Endothelial cell of umbilical vein (primary cell): Measurements from ENCODE around the gene STIM1. TPM values are rescaled to one million over a fixed set of nuclear protein-coding genes. Genes with fewer than 3 reads are reported as not detected.

Source experiments
- BruUV-seq: library from RNA; stranded (reverse); fragments of 400-500 nt; replicated peaks from 2 replicates; lab custom pipeline; 2021; lab: Mats Ljungman, UMichigan
- CTCF ChIA-PET: fragments of 300-600, 350-600 bp; sonication (Branson Sonifier 250); formaldehyde crosslinking; loops from one replicate; lab custom pipeline; 2021; ENCODE audit warnings: antibody characterized with exemption, inconsistent platforms; lab: Charles Lee
- POLR2A ChIA-PET: fragments of 300-600, 350-600 bp; sonication (Branson Sonifier 250); formaldehyde crosslinking; loops from one replicate; lab custom pipeline; 2021; ENCODE audit warnings: antibody characterized with exemption, inconsistent platforms; lab: Charles Lee
- DNase-seq: peaks from one replicate; pipeline ENCODE4 v3.0.0-alpha.2; 2011; ENCODE audit warnings: low read depth, low spot score
- FAIRE-seq: peaks from 2 replicates; lab custom pipeline; 2011; peaks lifted over from hg19 to GRCh38; lab: Jason Lieb, UNC
- H2AFZ ChIP-seq: 2 replicates; pipeline ENCODE4 v1.6.0; 2012; ENCODE audit warnings: low read depth, low read length, control low read depth, inconsistent platforms
- H3K27ac ChIP-seq: 2 replicates; pipeline ENCODE4 v1.5.1; 2011; ENCODE audit warnings: low read depth, mild to moderate bottlenecking, control low read depth, low read length, moderate library complexity; ENCODE audit not compliant: insufficient read depth
- H3K27me3 ChIP-seq, 2 experiments: 2 replicates each; pipeline versions ENCODE4 v1.6.0 to v1.6.1; 2011; ENCODE audit warnings: low read length in 2 of 2, mixed read lengths in 1 of 2; ENCODE audit not compliant: control insufficient read depth in 2 of 2, insufficient read depth in 2 of 2
- H3K36me3 ChIP-seq, 2 experiments: 2 replicates in 1 of 2; 3 replicates in 1 of 2; pipeline ENCODE4 v1.5.1; 2011; ENCODE audit warnings: low read length in 2 of 2, mild to moderate bottlenecking in 1 of 2, moderate library complexity in 1 of 2; ENCODE audit not compliant: control insufficient read depth in 2 of 2, insufficient read depth in 2 of 2; ENCODE audit errors: extremely low read depth in 1 of 2
- H3K4me1 ChIP-seq: 3 replicates; pipeline ENCODE4 v1.5.1; 2011; ENCODE audit warnings: mild to moderate bottlenecking, low read length; ENCODE audit not compliant: control insufficient read depth, insufficient read depth; ENCODE audit errors: extremely low read depth
- H3K4me2 ChIP-seq: 2 replicates; pipeline ENCODE4 v1.6.1; 2011; ENCODE audit warnings: low read length, control low read depth, mixed read lengths; ENCODE audit not compliant: insufficient read depth
- H3K4me3 ChIP-seq, 3 experiments: fragments of 200-600 bp in 1 of 3; sonication (generic), shearing (Covaris generic) in 1 of 3; replicated peaks in 1 of 3; 2 replicates each; pipeline ENCODE4 v1.5.1; 2011 to 2016; ENCODE audit warnings: control low read depth in 3 of 3, low read length in 3 of 3, mild to moderate bottlenecking in 2 of 3, inconsistent platforms in 1 of 3, low read depth in 1 of 3, moderate library complexity in 1 of 3; ENCODE audit not compliant: insufficient read depth in 1 of 3
- H3K79me2 ChIP-seq: 2 replicates; pipeline ENCODE4 v1.6.0; 2012; ENCODE audit warnings: low read length, inconsistent platforms; ENCODE audit not compliant: control insufficient read depth, insufficient read depth
- H3K9ac ChIP-seq: replicated peaks from 2 replicates; pipeline ENCODE3; 2011; ENCODE audit warnings: low read length, control low read depth; ENCODE audit not compliant: insufficient read depth; ENCODE audit errors: extremely low read depth
- H3K9me1 ChIP-seq: replicated peaks from 3 replicates; pipeline ENCODE4 v1.6.0; 2011; ENCODE audit warnings: mild to moderate bottlenecking, low read length; ENCODE audit not compliant: control insufficient read depth, insufficient read depth; ENCODE audit errors: extremely low read depth
- H3K9me3 ChIP-seq: replicated peaks from 2 replicates; pipeline ENCODE4 v1.5.1; 2012; ENCODE audit warnings: low read length, inconsistent platforms; ENCODE audit not compliant: control insufficient read depth, insufficient read depth
- H4K20me1 ChIP-seq: replicated peaks from 2 replicates; pipeline ENCODE3; 2011; ENCODE audit warnings: mild to moderate bottlenecking, low read length; ENCODE audit not compliant: control insufficient read depth, insufficient read depth; ENCODE audit errors: extremely low read depth
- EZH2 ChIP-seq: IDR thresholded peaks from 2 replicates; pipeline ENCODE4 v1.6.1; 2012; ENCODE audit warnings: borderline replicate concordance, low read depth, mild to moderate bottlenecking, moderate library complexity, low read length, inconsistent platforms; ENCODE audit not compliant: severe bottlenecking
- FOS ChIP-seq: IDR thresholded peaks from 2 replicates; pipeline ENCODE4 v1.6.1; 2011; ENCODE audit warnings: mild to moderate bottlenecking, low read length, moderate library complexity, borderline replicate concordance; ENCODE audit not compliant: insufficient read depth
- GATA2 ChIP-seq: IDR thresholded peaks from 2 replicates; pipeline ENCODE4 v1.7.0; 2011; ENCODE audit warnings: low read depth, mild to moderate bottlenecking, moderate library complexity, mixed read lengths, low read length; ENCODE audit not compliant: insufficient read length, insufficient read depth
- JUN ChIP-seq: IDR thresholded peaks from 2 replicates; pipeline ENCODE4 v1.6.1; 2011; ENCODE audit warnings: borderline replicate concordance, low read depth; ENCODE audit not compliant: insufficient read length, insufficient read depth
- MYC ChIP-seq: IDR thresholded peaks from one replicate; pipeline ENCODE4 v1.6.1; 2011; ENCODE audit warnings: mild to moderate bottlenecking, low read depth, low read length
- POLR2A ChIP-seq: IDR thresholded peaks from 2 replicates; pipeline ENCODE4 v1.6.1; 2012; ENCODE audit warnings: low read depth, mild to moderate bottlenecking, control low read depth, low read length
- POLR2AphosphoS5 ChIP-seq: IDR thresholded peaks from 2 replicates; pipeline ENCODE4 v1.6.1; 2012; ENCODE audit warnings: low read depth, mild to moderate bottlenecking, control low read depth, low read length, moderate library complexity; ENCODE audit not compliant: insufficient read depth
- dilution Hi-C: fragments of 300-500 bp; cut with MboI; formaldehyde crosslinking; loops from one replicate; pipeline ENCODE4 v1.15.0; 2019; ENCODE audit warnings: low sequenced_read_pairs; ENCODE audit not compliant: extremely low pct_ligation_motif_present
- intact Hi-C: fragments of 100-400 bp; cut with micrococcal nuclease; formaldehyde crosslinking; loops from one replicate; pipeline ENCODE4 v1.10.0; 2022
- polyA plus RNA-seq, 4 experiments: library from polyadenylated mRNA; depleted of rRNA in 3 of 4; stranded (reverse) in 3 of 4; unstranded in 1 of 4; fragments of >200 nt; gene quantifications; 2 replicates each; pipeline versions ENCODE4 v1.2.1 to v1.2.3, GENCODE V29; 2011 to 2012; ENCODE audit warnings: missing spikeins in 1 of 4
- total RNA-seq: library from RNA; stranded (reverse); gene quantifications from 2 replicates; pipeline ENCODE4 v1.2.3, GENCODE V29; 2021
- TF ChIP-seq, protein P1 (sequence below), 2 donors: IDR thresholded peaks; 1 replicate in 1 of 2; 2 replicates in 1 of 2; pipeline ENCODE4 v1.5.1; 2011; ENCODE audit warnings: low read length in 2 of 2, mild to moderate bottlenecking in 2 of 2, moderate library complexity in 2 of 2, control low read depth in 1 of 2, inconsistent platforms in 1 of 2, low read depth in 1 of 2; ENCODE audit not compliant: insufficient read depth in 1 of 2; ENCODE audit errors: extremely low read depth in 1 of 2
- TF ChIP-seq, protein P2 (sequence below): IDR thresholded peaks from 2 replicates; pipeline ENCODE4 v1.6.1; 2011; ENCODE audit not compliant: insufficient read depth, insufficient read length

Gene STIM1
- total and polyA plus RNA-seq, 2 donors (not counting 3 experiments of a cell fraction or from before 2014, with no cell fraction given): 32.7 to 33.4 TPM

DNA sequence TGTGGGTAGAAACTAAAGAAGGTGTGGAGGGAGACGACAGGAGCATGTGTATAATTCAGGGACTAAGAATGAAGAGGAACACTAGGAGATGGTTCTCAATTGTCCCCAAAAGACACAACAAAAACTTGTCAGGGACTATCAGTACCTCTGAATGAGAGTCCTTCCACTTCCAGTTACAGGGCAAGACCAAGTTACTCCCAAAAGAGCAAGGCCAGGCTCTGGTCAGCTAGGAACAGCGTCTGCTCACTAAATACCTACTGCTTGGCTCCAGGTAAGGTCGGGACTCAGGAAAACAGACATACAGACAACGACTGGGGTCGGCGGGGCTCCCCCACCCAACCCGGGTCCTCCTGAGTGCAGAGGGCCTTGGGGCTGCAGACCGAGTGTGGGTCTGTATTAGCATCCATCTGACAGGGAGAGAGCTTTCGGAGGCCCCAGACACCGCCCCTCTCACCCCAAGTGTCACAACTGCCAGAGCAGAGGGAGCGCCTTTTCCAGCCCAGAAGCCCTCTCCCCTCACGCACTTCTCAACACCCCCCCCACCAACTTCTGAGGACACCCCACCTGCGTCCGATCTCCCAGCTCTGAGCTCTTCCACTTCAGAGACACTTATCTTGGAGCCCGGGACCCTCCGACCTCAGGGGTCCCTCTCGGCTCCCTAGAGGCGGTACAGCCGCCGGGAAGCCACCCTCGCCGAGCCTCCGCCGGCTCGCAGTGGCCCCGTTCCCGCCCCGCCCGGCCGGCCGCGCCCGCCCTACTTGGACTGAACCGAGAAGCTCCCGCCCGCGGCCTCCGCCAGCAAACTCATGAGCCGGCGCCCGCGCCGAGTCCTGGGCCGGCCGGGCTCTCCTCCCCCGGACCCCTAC lies 15.2 kb upstream of the STIM1 start:
- intact Hi-C loops (no loop called here), dilution Hi-C loops (no loop called here)
- H3K4me3 ChIP-seq: peak overlapping the region; percentile 50 to 93 (median 81)
- no peaks in the 10 kb centered on the region for H4K20me1 ChIP-seq
- peaks cover 46% of the 10 kb centered on the region for H3K79me2 ChIP-seq
- H3K9me3 ChIP-seq: no peaks in the 10 kb centered on the region
- H3K4me2 ChIP-seq: peak overlapping the region; percentile 96
- no peaks in the 10 kb centered on the region for H3K36me3 ChIP-seq
- TF ChIP-seq FOS: no peak
- TF ChIP-seq JUN: no peak
- TF ChIP-seq EZH2: no peak
- TF ChIP-seq, protein P1, sequence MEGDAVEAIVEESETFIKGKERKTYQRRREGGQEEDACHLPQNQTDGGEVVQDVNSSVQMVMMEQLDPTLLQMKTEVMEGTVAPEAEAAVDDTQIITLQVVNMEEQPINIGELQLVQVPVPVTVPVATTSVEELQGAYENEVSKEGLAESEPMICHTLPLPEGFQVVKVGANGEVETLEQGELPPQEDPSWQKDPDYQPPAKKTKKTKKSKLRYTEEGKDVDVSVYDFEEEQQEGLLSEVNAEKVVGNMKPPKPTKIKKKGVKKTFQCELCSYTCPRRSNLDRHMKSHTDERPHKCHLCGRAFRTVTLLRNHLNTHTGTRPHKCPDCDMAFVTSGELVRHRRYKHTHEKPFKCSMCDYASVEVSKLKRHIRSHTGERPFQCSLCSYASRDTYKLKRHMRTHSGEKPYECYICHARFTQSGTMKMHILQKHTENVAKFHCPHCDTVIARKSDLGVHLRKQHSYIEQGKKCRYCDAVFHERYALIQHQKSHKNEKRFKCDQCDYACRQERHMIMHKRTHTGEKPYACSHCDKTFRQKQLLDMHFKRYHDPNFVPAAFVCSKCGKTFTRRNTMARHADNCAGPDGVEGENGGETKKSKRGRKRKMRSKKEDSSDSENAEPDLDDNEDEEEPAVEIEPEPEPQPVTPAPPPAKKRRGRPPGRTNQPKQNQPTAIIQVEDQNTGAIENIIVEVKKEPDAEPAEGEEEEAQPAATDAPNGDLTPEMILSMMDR (IDR thresholded peaks at IDR 0.05; ENCODE audit: extremely low read depth in 1 of 2, insufficient read depth in 1 of 2, low read depth in 1 of 2, low read length in 2 of 2): no peak
- no peak for TF ChIP-seq POLR2AphosphoS5
- TF ChIP-seq, protein P2, sequence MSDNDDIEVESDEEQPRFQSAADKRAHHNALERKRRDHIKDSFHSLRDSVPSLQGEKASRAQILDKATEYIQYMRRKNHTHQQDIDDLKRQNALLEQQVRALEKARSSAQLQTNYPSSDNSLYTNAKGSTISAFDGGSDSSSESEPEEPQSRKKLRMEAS: no peak
- TF ChIP-seq GATA2: no peak
- no peak for TF ChIP-seq POLR2A
- TF ChIP-seq MYC: no peak
- no peak overlapping the region for H3K27ac ChIP-seq
- peak overlapping the region; percentile 50 for H2AFZ ChIP-seq
- H3K4me1 ChIP-seq: peaks cover 35% of the 10 kb centered on the region
- no TSS peak for BruUV-seq
- H3K27me3 ChIP-seq: no peaks in the 10 kb centered on the region
- H3K9me1 ChIP-seq: no peaks in the 10 kb centered on the region
- H3K9ac ChIP-seq: peak overlapping the region; percentile 66
- POLR2A ChIA-PET: interaction anchor here (0.7 to 0.9 kb wide), 3 partner anchors 25 to 42 kb away, joined by 3 to 4 read pairs (median 4); no protein-coding TSS in a partner anchor
- FAIRE-seq (peak; percentile 40), DNase-seq (peak; percentile 60)
- CTCF ChIA-PET: interaction anchor here (0.8 to 5.5 kb wide), 16 partner anchors 9 to 245 kb away, joined by 3 to 88 read pairs (median 6); partner anchors contain the start of genes NUP98, PGAP2 and STIM1
